Activated CD8-positive, alpha-beta T cell treated with anti-CD3 and anti-CD28 coated beads, Interleukin-2, amount 10 ng/mL, durations not matched to agents 7 days and 5 days (primary cell): ENCODE measurements around the gene ABHD3. TPM values are rescaled to one million over a fixed set of nuclear protein-coding genes. Genes with fewer than 3 reads are reported as not detected.

Experiments
- ATAC-seq: fragments of 150-1000 bp; cut with Tn5 transposase; one replicate; pipeline ENCODE4 v1.10.0; 2021; ENCODE audit warnings: moderate library complexity
- CTCF ChIA-PET: fragments of 350-600 bp; sonication (Branson Sonifier 250); formaldehyde crosslinking; loops from one replicate; lab custom pipeline; 2021; ENCODE audit warnings: antibody characterized with exemption; lab: Charles Lee
- POLR2A ChIA-PET: fragments of 350-600 bp; sonication (Branson Sonifier 250); formaldehyde crosslinking; loops from one replicate; lab custom pipeline; 2021; ENCODE audit warnings: antibody characterized with exemption; lab: Charles Lee
- DNase-seq: peaks from one replicate; pipeline ENCODE4 v3.0.0-alpha.2; 2020
- H3K27ac Mint-ChIP-seq: one replicate; pipeline ENCODE4 v1.8.0; 2021; ENCODE audit warnings: mild to moderate bottlenecking, mixed read lengths
- H3K27me3 Mint-ChIP-seq: one replicate; pipeline ENCODE4 v1.8.0; 2021; ENCODE audit warnings: low read depth, mixed read lengths
- H3K36me3 Mint-ChIP-seq: one replicate; pipeline ENCODE4 v1.8.0; 2021; ENCODE audit warnings: low read depth, mixed read lengths
- H3K4me1 Mint-ChIP-seq: one replicate; pipeline ENCODE4 v1.8.0; 2021; ENCODE audit warnings: low read depth, mixed read lengths
- H3K4me3 Mint-ChIP-seq: one replicate; pipeline ENCODE4 v1.8.0; 2021; ENCODE audit warnings: mild to moderate bottlenecking, mixed read lengths
- H3K9me3 Mint-ChIP-seq: one replicate; pipeline ENCODE4 v1.8.0; 2022; ENCODE audit warnings: mixed read lengths; ENCODE audit not compliant: insufficient read depth
- total RNA-seq, 2 experiments: library from RNA; stranded (reverse); gene quantifications; one replicate each; pipeline ENCODE4 v1.2.3, GENCODE V29; 2021

The ABHD3 gene, protein sequence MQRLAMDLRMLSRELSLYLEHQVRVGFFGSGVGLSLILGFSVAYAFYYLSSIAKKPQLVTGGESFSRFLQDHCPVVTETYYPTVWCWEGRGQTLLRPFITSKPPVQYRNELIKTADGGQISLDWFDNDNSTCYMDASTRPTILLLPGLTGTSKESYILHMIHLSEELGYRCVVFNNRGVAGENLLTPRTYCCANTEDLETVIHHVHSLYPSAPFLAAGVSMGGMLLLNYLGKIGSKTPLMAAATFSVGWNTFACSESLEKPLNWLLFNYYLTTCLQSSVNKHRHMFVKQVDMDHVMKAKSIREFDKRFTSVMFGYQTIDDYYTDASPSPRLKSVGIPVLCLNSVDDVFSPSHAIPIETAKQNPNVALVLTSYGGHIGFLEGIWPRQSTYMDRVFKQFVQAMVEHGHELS
- 10 to 100 TPM; 54.0 to 57.5 TPM for total RNA-seq

- ChIA-PET POLR2A (interaction anchor here (0.6 to 2.1 kb wide), 9 partner anchors 11 to 104 kb away, joined by 3 to 20 read pairs (median 7); partner anchors contain the start of genes ESCO1, MIB1 and SNRPD1), CTCF (interaction anchor here (1.5 to 2.9 kb wide), 3 partner anchors 22 to 105 kb away, joined by 7 to 15 read pairs (median 9); partner anchors contain the start of genes ESCO1 and MIB1)
- H3K27ac Mint-ChIP-seq: peak within 1 kb of the TSS; percentile 97
- H3K36me3 Mint-ChIP-seq: peaks cover 32% of the 10 kb centered on the region
- DNase-seq (peak; percentile 94), ATAC-seq (peak; percentile 96)
- peak within 1 kb of the TSS; percentile 97 for H3K4me3 Mint-ChIP-seq
- no peaks in the 10 kb centered on the region for H3K27me3 Mint-ChIP-seq
- H3K9me3 Mint-ChIP-seq: no peaks in the 10 kb centered on the region
- H3K4me1 Mint-ChIP-seq: peaks cover 41% of the 10 kb centered on the region
Observed at GRCh38 chr18:21704603-21705364, at the start of gene ABHD3. Gene ABHD3 (minus strand): TSS chr18:21704774. CDS start chr18:21704665, 109 bp downstream.

DNA sequence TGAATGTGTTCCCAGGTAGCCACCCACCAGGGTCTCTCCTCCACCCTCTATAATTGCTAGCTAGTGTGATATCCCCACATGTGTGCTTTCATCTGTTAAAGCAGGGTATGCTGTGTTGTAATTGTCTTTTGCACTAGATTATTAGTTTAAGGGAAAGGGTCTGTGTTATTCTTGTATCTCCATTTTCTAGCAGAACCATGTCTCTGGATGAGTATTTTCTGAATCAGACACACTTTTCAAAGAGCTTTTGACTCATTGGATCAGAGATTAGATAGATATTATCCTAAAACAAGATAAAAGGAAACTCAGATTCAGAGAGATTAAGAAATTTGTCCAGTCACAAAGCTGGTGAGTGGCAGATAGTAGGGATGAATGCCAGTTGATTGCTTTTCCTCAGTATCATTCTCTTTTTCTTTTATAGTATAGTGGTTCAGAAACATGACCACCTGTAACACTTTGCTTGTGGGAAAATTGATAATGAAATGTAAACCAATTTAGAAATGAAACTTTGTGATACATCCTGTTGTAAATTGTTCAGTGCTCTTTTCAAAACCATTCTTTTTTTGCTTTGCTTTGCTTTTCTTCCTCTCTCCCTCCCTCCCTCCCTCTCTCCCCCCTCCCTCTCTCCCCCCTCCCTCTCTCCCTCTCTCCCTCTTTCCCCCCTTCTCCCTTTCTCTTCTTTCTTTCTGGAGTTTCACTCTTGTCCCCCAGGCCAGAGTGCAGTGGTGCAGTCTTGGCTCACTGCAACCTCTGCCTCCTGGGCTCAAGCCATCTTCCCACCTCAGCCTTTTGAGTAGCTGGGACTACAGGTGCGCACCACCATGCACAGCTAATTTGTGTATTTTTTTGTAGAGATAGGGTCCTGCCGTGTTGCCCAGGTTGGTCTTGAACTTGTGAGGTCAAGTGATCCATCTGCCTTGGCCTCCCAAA lies 43.5 kb upstream of the ABHD3 start:
- CTCF ChIA-PET: interaction anchor here (1.2 to 1.8 kb wide), 2 partner anchors 8 to 12 kb away, joined by 3 to 4 read pairs; no protein-coding TSS in a partner anchor

DNA sequence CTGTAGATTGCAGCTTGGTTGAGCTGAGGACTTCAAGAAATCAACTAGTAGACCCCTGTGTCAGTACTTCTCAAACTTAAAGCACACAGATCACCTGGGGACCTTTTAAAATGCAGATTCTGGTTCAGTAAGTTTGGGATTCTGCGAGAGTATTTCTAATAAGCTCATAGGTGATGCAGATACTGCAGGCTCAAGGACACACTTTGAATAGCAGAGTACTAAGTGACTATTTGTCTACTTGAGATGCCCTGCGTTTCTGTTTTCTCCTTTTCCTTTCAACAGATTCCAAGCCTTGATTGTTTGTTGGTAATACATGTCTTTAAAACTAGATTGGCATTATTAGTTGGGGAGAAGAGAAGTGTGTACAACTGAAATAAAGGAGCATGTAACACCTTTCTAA lies 42.7 kb upstream of the ABHD3 start:
- ATAC-seq: no peak
- Mint-ChIP-seq H3K27me3 (no peaks in the 10 kb centered on the region), H3K9me3 (no peaks in the 10 kb centered on the region), H3K4me1 (peaks cover 48% of the 10 kb centered on the region), H3K36me3 (peaks cover 6% of the 10 kb centered on the region), H3K4me3 (no peak overlapping the region), H3K27ac (peak overlapping the region; percentile 35)
- ChIA-PET CTCF (interaction anchor here (1.8 kb wide), 1 partner anchor 9 kb away, joined by 4 read pairs; no protein-coding TSS in a partner anchor), POLR2A (no interaction called here)
- DNase-seq: no peak

More for the DNA sequence above, 43.5 kb upstream of the ABHD3 start:
- no peaks in the 10 kb centered on the region for H3K27me3 Mint-ChIP-seq
- H3K4me1 Mint-ChIP-seq: peaks cover 44% of the 10 kb centered on the region
- peak overlapping the region; percentile 8 for H3K4me3 Mint-ChIP-seq
- POLR2A ChIA-PET: no interaction called here
- DNase-seq (no peak), ATAC-seq (no peak)
- H3K36me3 Mint-ChIP-seq: peaks cover 4% of the 10 kb centered on the region
- H3K27ac Mint-ChIP-seq: peak overlapping the region; percentile 74
- no peaks in the 10 kb centered on the region for H3K9me3 Mint-ChIP-seq

DNA sequence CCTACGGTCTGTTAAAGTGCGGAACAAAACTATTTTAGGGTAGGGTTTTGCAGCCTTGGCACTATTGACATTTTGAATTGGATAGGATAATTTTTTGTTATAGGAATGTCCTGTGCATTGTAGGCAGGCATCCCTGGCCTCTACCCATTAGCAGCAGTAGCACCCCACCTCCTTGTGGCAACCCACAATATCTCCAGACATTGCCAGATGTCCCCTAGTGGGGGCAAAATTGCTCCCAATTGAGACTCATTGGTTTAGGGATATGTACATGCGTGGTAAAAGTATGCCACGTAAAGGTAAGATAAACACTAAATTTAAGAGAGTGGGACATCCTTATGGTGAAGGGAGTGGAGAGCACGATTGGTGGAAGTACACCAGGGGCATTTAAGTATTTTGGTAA lies 40.7 kb upstream of the ABHD3 start:
- DNase-seq (no peak), ATAC-seq (no peak)
- ChIA-PET CTCF (no interaction called here), POLR2A (no interaction called here)
- H3K36me3 Mint-ChIP-seq: peaks cover 6% of the 10 kb centered on the region
- peaks cover 56% of the 10 kb centered on the region for H3K4me1 Mint-ChIP-seq
- H3K9me3 Mint-ChIP-seq: no peaks in the 10 kb centered on the region
- H3K27me3 Mint-ChIP-seq: no peaks in the 10 kb centered on the region
- H3K27ac Mint-ChIP-seq: no peak overlapping the region
- no peak overlapping the region for H3K4me3 Mint-ChIP-seq

GRCh38 chr18:21743166-21743832 lies 38.7 kb upstream of the ABHD3 start:
- DNase-seq (no peak), ATAC-seq (no peak)
- Mint-ChIP-seq H3K4me1 (peaks cover 64% of the 10 kb centered on the region), H3K27ac (peak overlapping the region; percentile 75), H3K36me3 (peaks cover 6% of the 10 kb centered on the region), H3K27me3 (peaks cover under 1% of the 10 kb centered on the region), H3K4me3 (peak overlapping the region; percentile 76), H3K9me3 (no peaks in the 10 kb centered on the region)
- CTCF ChIA-PET: interaction anchor here (0.7 to 2.2 kb wide), 3 partner anchors 131 to 255 kb away, joined by 3 to 11 read pairs (median 4); partner anchors contain the start of genes ESCO1 and SNRPD1
- POLR2A ChIA-PET: interaction anchor here (1.7 to 2.2 kb wide), 2 partner anchors 39 to 131 kb away, joined by 4 to 11 read pairs; partner anchors contain the start of genes ABHD3 and SNRPD1

GRCh38 chr18:21742315-21742687 lies 37.7 kb upstream of the ABHD3 start:
- Mint-ChIP-seq H3K4me1 (peaks cover 54% of the 10 kb centered on the region), H3K4me3 (peak overlapping the region; percentile 79), H3K27ac (peak overlapping the region; percentile 66), H3K36me3 (peaks cover 9% of the 10 kb centered on the region), H3K27me3 (peaks cover 9% of the 10 kb centered on the region), H3K9me3 (peaks cover 4% of the 10 kb centered on the region)
- no peak for ATAC-seq
- ChIA-PET POLR2A (interaction anchor here (0.7 to 3.2 kb wide), 5 partner anchors 10 to 732 kb away, joined by 3 to 26 read pairs (median 4); partner anchors contain the start of genes ABHD3, ESCO1 and SNRPD1), CTCF (interaction anchor here (0.7 to 2.2 kb wide), 3 partner anchors 140 to 254 kb away, joined by 3 to 11 read pairs (median 3); partner anchors contain the start of gene ESCO1)
- DNase-seq: no peak

DNA sequence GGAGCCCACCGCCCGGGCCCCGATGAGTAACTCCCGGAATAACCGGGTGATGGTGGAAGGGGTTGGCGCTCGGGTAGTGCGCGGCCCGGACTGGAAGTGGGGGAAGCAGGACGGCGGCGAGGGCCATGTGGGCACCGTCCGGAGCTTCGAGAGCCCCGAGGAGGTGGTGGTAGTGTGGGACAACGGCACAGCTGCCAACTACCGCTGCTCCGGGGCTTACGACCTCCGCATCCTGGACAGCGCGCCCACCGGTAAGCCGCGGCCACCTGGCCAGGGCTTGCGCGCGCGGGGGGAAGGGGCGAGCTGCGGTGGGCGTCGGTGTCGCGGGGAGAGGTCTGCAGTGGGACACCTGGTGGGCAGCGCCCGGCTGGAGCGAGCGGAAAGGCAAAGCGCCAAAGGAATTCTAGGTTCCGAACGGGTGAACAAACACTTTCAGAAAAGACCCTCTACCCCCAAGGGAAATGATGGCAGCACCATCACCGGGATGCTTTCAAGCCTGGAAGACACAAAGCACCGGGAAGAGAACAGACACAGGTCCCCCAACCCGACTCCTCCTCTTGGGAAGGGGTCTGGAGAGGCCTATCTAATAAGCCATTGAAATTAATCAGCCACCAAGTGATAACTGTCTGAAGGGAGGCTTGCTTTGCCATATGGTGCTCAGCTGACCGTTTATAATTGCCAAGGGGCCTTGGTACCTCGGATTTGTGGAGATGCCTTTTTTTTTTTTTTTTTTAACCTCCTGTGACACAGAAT lies 37.2 kb upstream of the ABHD3 start:
- ChIA-PET POLR2A (interaction anchor here (0.7 to 3.2 kb wide), 7 partner anchors 10 to 731 kb away, joined by 3 to 26 read pairs (median 4); partner anchors contain the start of genes ABHD3, ESCO1 and SNRPD1), CTCF (interaction anchor here (0.7 to 2.2 kb wide), 4 partner anchors 8 to 141 kb away, joined by 3 to 11 read pairs (median 6); partner anchors contain the start of genes ABHD3 and ESCO1)
- DNase-seq (peak; percentile 35), ATAC-seq (peak; percentile 7)
- Mint-ChIP-seq H3K27me3 (peaks cover 12% of the 10 kb centered on the region), H3K4me3 (peak overlapping the region; percentile 79), H3K27ac (peak overlapping the region; percentile 66), H3K4me1 (peaks cover 50% of the 10 kb centered on the region), H3K9me3 (peaks cover 4% of the 10 kb centered on the region), H3K36me3 (peaks cover 9% of the 10 kb centered on the region)

DNA sequence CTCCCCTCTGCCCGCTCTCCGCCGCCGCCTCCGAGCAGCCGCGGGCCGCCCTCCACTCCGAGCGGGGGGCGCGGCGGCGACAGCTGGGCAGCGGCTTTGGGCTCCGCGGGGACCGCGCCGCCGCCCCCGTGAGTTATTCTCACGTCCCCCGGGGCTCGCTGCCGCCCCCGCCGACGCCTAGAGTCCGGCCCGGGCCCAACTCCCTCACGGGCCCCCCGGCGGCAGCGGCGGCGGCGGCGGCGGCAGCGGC lies 36.7 kb upstream of the ABHD3 start:
- ChIA-PET CTCF (interaction anchor here (0.7 to 2.2 kb wide), 4 partner anchors 8 to 141 kb away, joined by 3 to 11 read pairs (median 6); partner anchors contain the start of genes ABHD3 and ESCO1), POLR2A (interaction anchor here (1.0 to 3.2 kb wide), 6 partner anchors 33 to 731 kb away, joined by 3 to 26 read pairs (median 4); partner anchors contain the start of genes ABHD3 and ESCO1)
- ATAC-seq (no peak), DNase-seq (no peak)
- Mint-ChIP-seq H3K36me3 (peaks cover 12% of the 10 kb centered on the region), H3K4me3 (peak overlapping the region; percentile 79), H3K9me3 (peaks cover 8% of the 10 kb centered on the region), H3K27ac (no peak overlapping the region), H3K27me3 (peaks cover 13% of the 10 kb centered on the region), H3K4me1 (peaks cover 45% of the 10 kb centered on the region)

DNA sequence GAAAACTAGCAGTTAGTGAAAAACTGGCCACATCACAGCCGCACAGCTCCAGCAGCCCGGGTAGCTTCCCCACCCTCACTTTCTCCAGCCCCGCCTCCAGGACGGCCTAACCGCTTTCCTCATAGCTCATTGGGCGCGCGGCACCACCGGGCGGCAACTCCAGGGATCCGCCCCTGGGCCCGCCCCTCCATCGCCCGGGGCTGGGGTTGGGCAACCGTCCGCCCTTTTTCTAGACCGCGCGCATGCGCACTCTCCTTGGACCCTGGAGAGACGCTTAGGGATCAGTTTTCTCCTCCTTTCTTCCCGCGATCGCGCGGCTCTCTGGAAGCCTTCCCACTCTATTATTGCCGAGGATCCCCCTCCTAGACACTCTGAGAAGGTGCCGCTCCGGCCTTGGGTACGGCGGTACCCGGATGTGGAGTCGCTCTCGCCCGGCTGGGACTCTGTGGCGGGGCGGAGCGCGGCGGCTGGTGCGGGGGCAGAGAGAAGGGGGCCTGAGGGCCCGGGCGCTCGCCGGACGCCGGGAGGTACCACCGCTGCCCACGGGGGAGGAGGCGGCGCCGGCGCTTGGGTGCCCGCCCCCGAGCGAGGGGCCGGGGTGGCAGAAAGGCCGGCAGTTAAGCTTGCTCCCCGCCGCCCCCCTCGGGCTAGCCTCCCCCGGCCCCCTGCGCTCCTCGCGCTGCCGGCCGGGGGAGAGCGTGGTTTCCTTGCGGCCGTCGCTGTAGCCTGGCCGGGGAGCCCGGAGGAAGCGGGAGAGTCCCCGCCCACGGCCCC lies 36.2 kb upstream of the ABHD3 start, which contains the start of gene MIB1:
Gene MIB1, plus strand, starts transcription at position 255 of the 774 bp plus-strand sequence. CDS start 792 bp downstream, outside the sequence.
- ChIA-PET CTCF (interaction anchor here (0.6 to 2.2 kb wide), 5 partner anchors 7 to 140 kb away, joined by 3 to 11 read pairs (median 6); partner anchors contain the start of genes ABHD3 and ESCO1), POLR2A (interaction anchor here (0.6 to 3.2 kb wide), 10 partner anchors 10 to 730 kb away, joined by 3 to 26 read pairs (median 4); partner anchors contain the start of genes ABHD3, ESCO1 and SNRPD1)
- ATAC-seq (peak; percentile 98), DNase-seq (peak; percentile 98)
- Mint-ChIP-seq H3K9me3 (peaks cover 10% of the 10 kb centered on the region), H3K27ac (peak within 1 kb of the TSS; percentile 94), H3K4me1 (peaks cover 42% of the 10 kb centered on the region), H3K4me3 (peak within 1 kb of the TSS; percentile 88), H3K27me3 (peaks cover 15% of the 10 kb centered on the region), H3K36me3 (peaks cover 15% of the 10 kb centered on the region)
